NCI-H2196 (cell line): ENCODE results near the gene NAPEPLD.
A peak's percentile ranks its signal among the peaks of the same experiment; 100 is the strongest.
"Not testable (repeated sequence)": the region's sequence is repeated elsewhere in the genome, so short reads cannot be mapped to it uniquely, and the experiment has no call there.

ENCODE experiments used
- DNase-seq: peaks from one replicate; lab custom pipeline; 2025; ENCODE audit not compliant: unreplicated experiment; lab: John Stamatoyannopoulos, UW

NAPEPLD gene

GRCh38 chr7:103114576-103115008 is 34.3 kb downstream of the NAPEPLD start:
- no peak for DNase-seq

DNA sequence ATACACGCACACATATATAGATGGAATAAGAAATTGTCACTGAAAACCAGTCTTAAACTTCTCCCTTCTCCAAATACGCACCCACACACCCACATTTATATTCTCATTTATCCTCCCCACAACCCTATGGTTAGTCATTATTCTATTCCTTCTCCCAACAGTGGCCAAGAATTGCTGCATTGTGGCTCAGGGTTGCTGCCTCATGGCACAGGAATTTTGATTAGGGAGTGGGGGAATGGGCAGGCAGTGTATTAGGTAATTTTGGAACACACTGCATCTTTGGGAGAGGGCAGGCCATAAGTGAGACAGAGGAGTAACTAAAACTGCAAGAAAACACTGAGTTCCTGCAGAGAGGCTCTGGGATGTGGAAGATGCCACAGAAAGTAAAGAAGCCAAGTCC is 35.7 kb downstream of the NAPEPLD start:
- DNase-seq, result no peak

GRCh38 chr7:103106703-103107070 is 42.2 kb downstream of the NAPEPLD start:
- DNase-seq, result not testable (repeated sequence)

DNA sequence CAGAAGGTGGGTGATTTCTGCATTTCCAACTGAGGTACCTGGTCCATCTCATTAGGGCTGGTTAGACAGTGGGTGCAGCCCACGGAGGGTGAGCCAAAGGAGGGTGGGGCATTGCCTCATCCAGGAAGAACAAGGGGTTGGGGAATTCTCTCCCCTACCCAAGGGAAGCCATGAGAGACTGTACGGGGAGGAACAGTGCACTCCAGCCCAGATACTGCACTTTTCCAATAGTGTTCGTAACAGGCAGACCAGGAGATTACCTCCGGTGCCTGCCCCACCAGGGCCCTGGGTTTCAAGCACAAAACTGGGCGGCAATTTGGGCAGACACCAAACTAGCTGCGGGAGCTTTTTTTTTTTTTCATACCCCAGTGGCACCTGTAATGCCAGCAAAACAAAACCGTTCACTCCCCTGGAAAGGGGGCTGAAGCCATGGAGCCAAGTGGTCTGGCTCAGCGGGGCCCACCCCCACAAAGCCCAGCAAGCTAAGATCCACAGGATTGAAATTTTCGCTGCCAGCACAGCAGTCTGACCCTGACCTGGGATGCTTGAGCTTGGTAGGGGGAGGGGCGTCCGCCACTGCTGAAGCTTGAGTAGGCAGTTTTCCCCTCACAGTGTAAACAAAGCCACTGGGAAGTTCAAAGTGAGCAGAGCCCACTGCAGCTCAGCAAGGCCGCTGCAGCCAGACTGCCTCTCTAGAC is 42.7 kb downstream of the NAPEPLD start:
- no peak for DNase-seq

- no peak for DNase-seq
Observed at GRCh38 chr7:103101543-103101942, 47.4 kb downstream of the NAPEPLD start.

DNA sequence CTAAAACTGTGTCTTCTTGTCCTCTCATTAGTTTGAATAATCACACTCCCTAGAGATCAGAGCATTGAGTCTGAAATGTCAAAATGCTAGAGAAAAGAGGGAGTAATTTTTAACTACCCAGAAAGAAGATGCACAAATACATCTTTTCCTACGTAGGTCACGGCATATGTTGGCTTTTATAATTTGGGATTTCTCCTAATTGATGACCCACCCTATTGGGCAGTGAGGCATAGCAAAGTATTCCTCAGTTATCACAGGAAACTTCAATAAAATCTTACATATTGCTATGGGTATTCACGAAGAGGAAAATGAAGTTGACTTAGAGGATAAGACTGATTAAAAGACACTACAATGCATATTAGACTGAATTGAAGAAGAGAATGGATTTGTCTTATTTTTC is 48.6 kb downstream of the NAPEPLD start:
- DNase-seq, result no peak

DNA sequence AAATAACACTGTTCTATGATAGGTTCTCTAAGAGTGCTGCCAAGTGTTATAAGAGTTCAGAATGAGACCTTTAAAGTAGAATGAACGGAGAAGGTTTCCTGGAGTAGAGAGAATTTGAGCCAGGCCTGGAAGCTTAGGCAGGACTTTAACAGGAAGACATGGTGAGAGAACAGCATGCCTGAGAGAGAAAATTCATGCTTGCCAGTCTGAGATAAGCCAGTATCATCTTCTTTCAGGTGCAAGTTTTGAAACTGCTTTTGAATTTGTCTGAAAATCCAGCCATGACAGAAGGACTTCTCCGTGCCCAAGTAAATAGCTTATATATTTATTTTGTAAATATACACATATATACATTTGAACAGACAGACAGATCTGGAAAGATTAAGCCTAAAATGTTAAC is 51.9 kb downstream of the NAPEPLD start:
- DNase-seq, result no peak

DNA sequence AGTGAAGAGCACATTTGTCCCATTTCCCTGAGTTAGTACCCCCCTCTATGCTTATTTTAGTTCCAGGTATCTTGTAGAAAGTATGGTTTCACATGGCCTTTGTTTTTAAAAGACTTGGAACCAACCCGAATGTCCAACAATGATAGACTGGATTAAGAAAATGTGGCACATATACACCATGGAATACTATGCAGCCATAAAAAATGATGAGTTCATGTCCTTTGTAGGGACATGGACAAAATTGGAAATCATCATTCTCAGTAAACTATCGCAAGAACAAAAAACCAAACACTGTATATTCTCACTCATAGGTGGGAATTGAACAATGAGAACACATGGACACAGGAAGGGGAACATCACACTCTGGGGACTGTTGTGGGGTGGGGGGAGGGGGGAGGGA is 53.3 kb downstream of the NAPEPLD start:
- DNase-seq, result not testable (repeated sequence)

DNA sequence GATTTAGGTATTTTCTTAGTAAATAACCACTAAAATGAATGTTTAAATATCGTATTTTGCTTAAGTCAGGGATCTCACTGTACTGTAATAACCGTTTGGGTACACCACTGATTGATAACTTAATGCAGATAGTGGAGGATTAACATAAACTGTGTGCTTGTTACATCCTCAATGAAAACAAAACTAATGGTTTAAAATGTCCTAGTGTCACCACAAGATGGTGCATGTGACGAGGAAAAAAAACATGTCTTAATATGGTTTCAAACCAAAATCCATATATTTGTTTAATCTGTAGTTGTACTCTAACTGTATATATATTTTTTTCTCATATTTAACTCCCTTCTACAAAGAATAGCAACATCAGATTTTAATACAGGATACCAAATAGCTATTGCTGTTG is 54.8 kb downstream of the NAPEPLD start:
- DNase-seq, result no peak

- no peak for DNase-seq
Observed at GRCh38 chr7:103093429-103093828, 55.5 kb downstream of the NAPEPLD start.

DNA sequence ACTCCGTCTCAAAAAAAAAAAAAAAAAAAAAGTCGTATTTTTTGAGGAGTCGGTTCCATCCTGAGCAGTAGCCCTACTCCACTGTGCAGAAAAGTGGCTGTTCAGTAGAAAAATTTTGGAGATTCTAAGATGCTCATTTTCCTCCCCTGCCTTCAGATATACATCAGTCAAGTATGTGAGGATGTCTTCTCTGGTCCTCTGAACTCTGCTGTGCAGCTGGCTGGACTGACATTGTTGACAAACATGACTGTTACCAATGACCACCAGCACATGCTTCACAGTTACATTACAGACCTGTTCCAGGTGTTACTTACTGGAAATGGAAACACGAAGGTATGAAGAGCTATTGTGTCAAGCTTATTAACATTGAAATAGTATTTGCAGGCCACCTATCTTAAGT is 56.6 kb downstream of the NAPEPLD start:
- DNase-seq, result not testable (repeated sequence)

- DNase-seq, result no peak
Observed at GRCh38 chr7:103083210-103083609, 65.7 kb downstream of the NAPEPLD start.

GRCh38 chr7:103082497-103082896 is 66.4 kb downstream of the NAPEPLD start:
- no peak for DNase-seq

GRCh38 chr7:103080923-103081322 is 68.0 kb downstream of the NAPEPLD start:
- no peak for DNase-seq

DNA sequence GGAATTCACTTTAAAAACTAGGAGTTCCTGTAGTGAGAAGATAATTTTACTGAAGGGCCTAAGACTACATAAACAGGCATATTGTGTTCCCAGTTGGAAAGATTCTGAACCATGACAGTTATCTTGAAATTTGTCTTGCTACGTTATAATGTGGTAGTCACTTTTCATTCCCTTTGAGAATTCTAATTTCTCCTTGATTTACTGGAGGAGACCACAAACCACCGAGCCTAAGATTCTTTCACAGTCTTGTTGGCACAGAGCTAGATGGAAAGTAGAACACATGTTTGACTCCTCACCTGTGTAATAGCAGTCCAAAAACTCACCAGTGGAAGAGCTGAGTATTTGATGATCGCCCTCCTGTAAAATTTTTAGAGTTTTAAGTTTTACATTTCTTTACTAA is 69.1 kb downstream of the NAPEPLD start:
- no peak for DNase-seq

DNA sequence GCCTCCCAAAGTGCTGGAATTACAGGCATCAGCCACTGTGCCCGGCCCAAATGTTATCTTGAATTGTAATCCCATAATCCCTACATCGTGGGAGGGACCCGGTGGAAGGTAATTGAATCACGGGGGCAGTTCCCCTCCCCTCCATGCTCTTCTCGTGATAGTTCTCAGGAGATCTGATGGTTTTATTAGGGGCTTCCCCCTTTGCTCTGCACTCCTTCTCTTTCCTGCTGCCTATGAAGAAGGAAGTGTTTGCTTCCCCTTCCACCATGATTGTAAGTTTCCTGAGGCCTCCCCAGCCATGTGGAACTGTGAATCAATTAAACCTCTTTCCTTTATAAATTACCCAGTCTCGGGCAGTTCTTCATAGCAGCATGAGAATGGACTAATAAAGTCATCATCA is 70.7 kb downstream of the NAPEPLD start:
- not testable (repeated sequence) for DNase-seq

- DNase-seq, result no peak
Observed at GRCh38 chr7:103077318-103077717, 71.6 kb downstream of the NAPEPLD start.

- no peak for DNase-seq
Observed at GRCh38 chr7:103076764-103077163, 72.1 kb downstream of the NAPEPLD start.

DNA sequence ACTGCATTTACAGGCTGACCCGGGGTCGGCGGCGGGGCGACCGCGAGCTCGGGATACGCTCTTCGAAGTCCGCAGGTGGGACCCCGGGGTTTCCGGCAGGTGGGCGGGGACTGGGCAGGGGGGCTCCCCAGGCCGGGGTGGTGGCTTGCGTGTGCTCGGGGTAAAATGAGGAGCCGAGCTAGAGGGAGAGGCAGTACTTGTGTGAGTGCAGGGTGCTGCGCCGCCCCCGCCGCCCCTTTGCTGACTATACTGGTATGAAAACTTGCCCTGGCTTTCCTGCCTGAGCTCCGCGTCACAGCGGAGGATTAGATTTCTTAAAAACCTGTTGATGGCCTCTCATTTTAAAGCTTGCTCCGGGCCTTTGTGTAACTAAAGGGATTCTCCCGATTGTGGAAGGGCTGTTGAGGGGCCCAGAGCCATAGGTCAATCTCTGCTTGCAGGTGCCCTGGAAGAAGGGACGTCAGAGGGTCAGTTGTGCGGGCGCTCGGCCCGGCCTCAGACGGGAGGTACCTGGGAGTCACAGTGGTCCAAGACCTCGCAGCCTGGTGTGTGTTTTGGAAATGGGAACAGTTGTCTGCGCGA is 73.5 kb downstream of the NAPEPLD start:
- DNase-seq, result peak; percentile 32

DNA sequence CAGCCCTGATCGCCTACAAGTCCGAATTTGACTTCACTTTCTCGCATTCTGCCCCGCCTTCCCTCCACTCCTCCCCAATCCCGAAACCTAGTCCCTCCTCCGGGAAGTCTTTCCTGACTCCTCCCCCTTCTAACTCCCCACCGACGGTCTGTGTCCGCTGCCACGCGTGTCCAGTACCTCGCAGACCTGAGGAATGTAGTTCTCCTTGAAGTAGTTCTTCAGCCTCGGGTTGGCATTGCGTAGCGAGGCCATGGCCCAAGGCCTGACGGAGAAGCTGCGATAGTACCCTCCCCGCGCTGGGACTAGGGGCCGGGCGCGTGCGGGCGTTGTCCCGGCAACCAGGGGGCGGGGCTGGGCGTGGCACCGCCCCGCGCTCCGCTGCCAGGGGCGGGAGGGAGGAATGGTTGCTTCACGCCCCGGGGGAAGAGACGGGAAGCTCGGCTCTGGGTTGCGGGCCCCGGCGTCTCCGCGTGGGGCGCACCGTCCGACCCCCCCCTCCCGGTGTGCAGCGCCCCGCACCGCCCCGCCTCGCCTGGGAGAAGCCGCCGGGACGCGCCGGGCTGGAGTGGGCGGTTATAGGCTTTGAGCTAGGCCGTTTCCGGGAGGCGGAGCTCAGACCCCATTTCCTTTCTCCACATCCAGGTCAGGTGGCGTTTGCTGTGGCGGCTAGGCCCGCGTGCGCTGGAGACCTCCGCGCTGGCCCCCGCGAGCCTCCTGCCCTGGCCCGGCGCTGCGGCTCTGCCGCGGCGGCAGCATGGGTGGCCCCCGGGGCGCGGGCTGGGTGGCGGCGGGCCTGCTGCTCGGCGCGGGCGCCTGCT is 74.2 kb downstream of the NAPEPLD start, which contains the start of the genes ARMC10 and FBXL13:
Gene ARMC10 (plus strand): TSS at position 622 of the 818 bp plus-strand sequence. CDS start 133 bp downstream, at position 755.
Gene FBXL13 (minus strand): TSS at position 278 of the 818 bp plus-strand sequence.
- DNase-seq, result peak; percentile 96

DNA sequence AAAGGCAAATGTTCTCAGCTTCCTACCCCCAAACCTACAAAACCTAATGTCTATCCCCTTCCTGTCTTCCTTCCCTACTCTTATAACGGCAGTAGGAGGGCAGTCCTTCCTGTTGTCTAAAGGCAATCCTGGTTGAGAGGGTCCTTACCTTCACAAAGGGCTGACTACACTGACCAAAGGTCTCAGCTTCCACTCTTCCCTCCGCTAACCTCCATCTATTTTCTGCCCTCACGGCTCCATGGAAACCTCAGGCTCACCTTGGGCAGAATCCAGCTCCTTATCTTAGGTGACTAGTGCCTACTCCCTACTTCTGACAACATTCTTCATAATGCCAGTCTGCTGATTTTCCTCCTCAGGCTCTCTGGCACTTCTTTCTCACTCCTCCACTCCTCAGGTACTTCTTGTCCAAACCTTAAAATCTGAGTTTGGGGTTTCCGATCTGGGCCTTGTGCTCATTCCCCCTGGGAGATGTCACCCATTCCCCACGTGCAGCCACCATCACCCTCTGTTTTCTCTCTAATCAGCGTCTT is 74.8 kb downstream of the NAPEPLD start:
- no peak for DNase-seq

DNA sequence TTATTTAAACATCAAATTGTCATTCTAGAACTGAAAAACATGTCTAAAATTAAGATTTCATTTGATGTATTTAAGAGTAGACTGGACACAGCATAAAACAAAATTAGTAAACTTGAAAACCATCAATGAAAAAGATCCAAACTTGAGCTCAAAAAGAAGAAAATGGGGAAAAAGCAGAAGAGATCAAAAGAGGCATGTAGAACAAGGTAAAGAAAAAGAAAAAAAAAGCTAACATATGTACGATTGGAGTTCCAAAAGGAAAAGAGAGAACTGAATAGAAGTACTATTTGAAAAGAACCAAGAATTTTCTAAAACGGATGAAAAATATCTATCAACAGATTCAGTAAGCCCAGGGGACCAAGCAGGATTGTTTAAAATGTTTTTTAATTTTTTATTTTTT is 77.9 kb downstream of the NAPEPLD start:
- no peak for DNase-seq
